CD14-positive monocyte (primary cell): Measurements from ENCODE around the gene TUBAL3. TPM values are rescaled to one million over a fixed set of nuclear protein-coding genes. Genes with fewer than 3 reads are reported as not detected.
A peak's percentile ranks its signal among the peaks of the same experiment; 100 is the strongest.

ENCODE experiments used
- DNase-seq, 3 donors: peaks; one replicate each; pipeline ENCODE4 v3.0.0-alpha.2; 2011 to 2022
- H2AFZ ChIP-seq: 2 replicates; pipeline ENCODE4 v1.6.0; 2012; ENCODE audit warnings: mild to moderate bottlenecking, low read depth, low read length, inconsistent platforms; ENCODE audit not compliant: insufficient read depth, poor library complexity, severe bottlenecking
- H3K27ac ChIP-seq, 2 donors: 1 replicate in 1 of 2; 2 replicates in 1 of 2; pipeline ENCODE4 v1.5.1; 2012 to 2013; ENCODE audit warnings: low read length in 2 of 2, control low read depth in 1 of 2, inconsistent platforms in 1 of 2, low read depth in 1 of 2, mild to moderate bottlenecking in 1 of 2
- H3K27me3 ChIP-seq, 2 donors: one replicate each; pipeline versions ENCODE4 v1.6.0 to v1.6.1; 2011 to 2013; ENCODE audit warnings: low read length in 2 of 2; ENCODE audit not compliant: control insufficient read depth in 2 of 2, insufficient read depth in 2 of 2
- H3K36me3 ChIP-seq, 2 donors: replicated peaks in 1 of 2; 1 replicate in 1 of 2; 2 replicates in 1 of 2; pipeline versions ENCODE4 v1.5.1 to v1.6.1; 2012 to 2013; ENCODE audit warnings: low read length in 2 of 2, control low read depth in 1 of 2, inconsistent platforms in 1 of 2, mild to moderate bottlenecking in 1 of 2; ENCODE audit not compliant: insufficient read depth in 2 of 2, control insufficient read depth in 1 of 2
- H3K4me1 ChIP-seq, 2 donors: 1 replicate in 1 of 2; 2 replicates in 1 of 2; pipeline versions ENCODE4 v1.5.1 to v1.6.1; 2012 to 2013; ENCODE audit warnings: low read length in 2 of 2, control low read depth in 1 of 2, inconsistent platforms in 1 of 2, mild to moderate bottlenecking in 1 of 2, moderate library complexity in 1 of 2; ENCODE audit not compliant: insufficient read depth in 2 of 2, control insufficient read depth in 1 of 2
- H3K4me2 ChIP-seq: replicated peaks from 2 replicates; pipeline ENCODE3; 2012; ENCODE audit warnings: low read length, moderate library complexity, mild to moderate bottlenecking; ENCODE audit not compliant: poor library complexity, severe bottlenecking; ENCODE audit errors: extremely low read depth
- H3K4me3 ChIP-seq, 3 experiments: fragments of 200-600 bp in 1 of 3; sonication (generic) in 1 of 3; replicated peaks in 1 of 3; 1 replicate in 2 of 3; 2 replicates in 1 of 3; pipeline ENCODE4 v1.5.1; 2011 to 2013; ENCODE audit warnings: low read length in 3 of 3, mild to moderate bottlenecking in 3 of 3, control low read depth in 2 of 3, low read depth in 2 of 3, inconsistent platforms in 1 of 3, moderate library complexity in 1 of 3
- H3K79me2 ChIP-seq: 2 replicates; pipeline ENCODE4 v1.6.0; 2012; ENCODE audit warnings: mild to moderate bottlenecking, control low read depth, inconsistent platforms, low read length, moderate library complexity; ENCODE audit not compliant: insufficient read depth
- H3K9ac ChIP-seq: 2 replicates; pipeline ENCODE4 v1.6.0; 2017; ENCODE audit warnings: low read length, mild to moderate bottlenecking; ENCODE audit not compliant: insufficient read depth, poor library complexity, severe bottlenecking
- H3K9me3 ChIP-seq, 2 donors: replicated peaks in 1 of 2; 1 replicate in 1 of 2; 2 replicates in 1 of 2; pipeline versions ENCODE4 v1.5.1 to v1.6.1; 2012 to 2013; ENCODE audit warnings: low read length in 2 of 2, control low read depth in 1 of 2; ENCODE audit not compliant: control insufficient read depth in 1 of 2, insufficient read depth in 1 of 2
- H4K20me1 ChIP-seq: 2 replicates; pipeline ENCODE4 v1.6.0; 2012; ENCODE audit warnings: mild to moderate bottlenecking, low read length, control low read depth, moderate library complexity; ENCODE audit not compliant: insufficient read depth
- H3K27ac Mint-ChIP-seq, 7 donors: one replicate each; pipeline ENCODE4 v1.8.0; 2020; ENCODE audit warnings: mild to moderate bottlenecking in 7 of 7, mixed read lengths in 7 of 7, moderate library complexity in 6 of 7, inconsistent platforms in 2 of 7
- H3K27me3 Mint-ChIP-seq, 3 donors: one replicate each; pipeline ENCODE4 v1.8.0; 2021 to 2022; ENCODE audit warnings: low read depth in 3 of 3, mild to moderate bottlenecking in 3 of 3, mixed read lengths in 3 of 3, moderate library complexity in 3 of 3, inconsistent platforms in 1 of 3
- H3K36me3 Mint-ChIP-seq, 2 donors: one replicate each; pipeline ENCODE4 v1.8.0; 2020; ENCODE audit warnings: mixed read lengths in 2 of 2, inconsistent platforms in 1 of 2, mild to moderate bottlenecking in 1 of 2
- H3K4me1 Mint-ChIP-seq: one replicate; pipeline ENCODE4 v1.8.0; 2020; ENCODE audit warnings: mild to moderate bottlenecking, mixed read lengths
- H3K4me3 Mint-ChIP-seq, 2 donors: one replicate each; pipeline ENCODE4 v1.8.0; 2020; ENCODE audit warnings: mild to moderate bottlenecking in 2 of 2, mixed read lengths in 2 of 2, moderate library complexity in 1 of 2
- H3K9me3 Mint-ChIP-seq, 7 donors: one replicate each; pipeline ENCODE4 v1.8.0; 2020 to 2022; ENCODE audit warnings: mixed read lengths in 7 of 7, mild to moderate bottlenecking in 6 of 7, moderate library complexity in 6 of 7, inconsistent platforms in 2 of 7
- WGBS: methylation state at CpG from one replicate; pipeline ENCODE4 v1.1.5; 2013; ENCODE audit warnings: missing lambda C conversion rate; ENCODE audit not compliant: insufficient coverage; 5-methylcytosine and 5-hydroxymethylcytosine counted together
- intact Hi-C, 2 donors: fragments of 100-400 bp; cut with micrococcal nuclease; formaldehyde crosslinking; loops; one replicate each; pipeline versions ENCODE4 v1.15.0 to v1.15.1; 2023
- polyA plus RNA-seq, 3 donors: library from polyadenylated mRNA; depleted of rRNA in 1 of 3; unstranded in 2 of 3; stranded (reverse) in 1 of 3; fragments of 300-500 nt in 2 of 3; fragments of >200 nt in 1 of 3; fragmentation: Illumina TruSeq in 2 of 3; gene quantifications; 1 replicate in 2 of 3; 2 replicates in 1 of 3; pipeline ENCODE4 v1.2.3, GENCODE V29; 2012 to 2021
- TF ChIP-seq, protein P1 (sequence below): fragments of 200-600 bp; IDR thresholded peaks from one replicate; pipeline ENCODE4 v1.8.0; 2022; ENCODE audit warnings: antibody characterized with exemption, mild to moderate bottlenecking

TUBAL3 gene
- polyA plus RNA-seq, 3 donors: not detected

DNA sequence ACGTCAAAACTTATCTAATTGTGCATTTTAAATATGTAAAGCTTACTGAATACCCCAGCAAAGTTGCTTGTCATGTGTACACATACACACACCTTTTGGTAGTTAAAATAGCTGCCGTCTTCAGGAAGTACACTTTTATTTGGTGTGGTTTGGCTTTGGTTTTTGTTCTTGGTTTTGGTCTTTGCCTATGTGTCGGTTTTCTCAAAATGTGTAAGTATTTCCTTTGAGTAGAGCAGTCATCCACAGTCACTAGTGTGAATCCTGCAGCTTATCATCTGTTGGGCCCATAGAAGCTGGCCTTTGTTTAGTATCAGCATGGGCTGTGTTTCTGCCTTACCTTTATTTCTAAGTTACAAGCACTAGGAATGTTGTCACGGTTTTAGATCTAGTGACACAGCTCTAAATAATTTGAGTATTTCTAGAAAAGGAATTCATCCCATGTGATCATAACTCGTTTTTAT lies 43.0 kb upstream of the TUBAL3 start:
- H3K27ac ChIP-seq: no peak overlapping the region
- no peaks in the 10 kb centered on the region for H3K9me3 Mint-ChIP-seq
- no peak for DNase-seq
- H3K27me3 ChIP-seq: no peaks in the 10 kb centered on the region
- peak overlapping the region in 1 of 3 experiments; percentile 15 for H3K4me3 ChIP-seq
- peaks cover 6 to 13% of the 10 kb centered on the region in 2 donors for H3K4me1 ChIP-seq
- intact Hi-C loops: no loop called here
- peaks cover 4 to 5% of the 10 kb centered on the region in 2 donors for H3K36me3 ChIP-seq
- no peaks in the 10 kb centered on the region for H4K20me1 ChIP-seq
- peak overlapping the region; percentile 16 for H3K4me2 ChIP-seq
- no CpG with 5 or more reads among the region's 5 CpGs for WGBS
- TF ChIP-seq, protein P1, sequence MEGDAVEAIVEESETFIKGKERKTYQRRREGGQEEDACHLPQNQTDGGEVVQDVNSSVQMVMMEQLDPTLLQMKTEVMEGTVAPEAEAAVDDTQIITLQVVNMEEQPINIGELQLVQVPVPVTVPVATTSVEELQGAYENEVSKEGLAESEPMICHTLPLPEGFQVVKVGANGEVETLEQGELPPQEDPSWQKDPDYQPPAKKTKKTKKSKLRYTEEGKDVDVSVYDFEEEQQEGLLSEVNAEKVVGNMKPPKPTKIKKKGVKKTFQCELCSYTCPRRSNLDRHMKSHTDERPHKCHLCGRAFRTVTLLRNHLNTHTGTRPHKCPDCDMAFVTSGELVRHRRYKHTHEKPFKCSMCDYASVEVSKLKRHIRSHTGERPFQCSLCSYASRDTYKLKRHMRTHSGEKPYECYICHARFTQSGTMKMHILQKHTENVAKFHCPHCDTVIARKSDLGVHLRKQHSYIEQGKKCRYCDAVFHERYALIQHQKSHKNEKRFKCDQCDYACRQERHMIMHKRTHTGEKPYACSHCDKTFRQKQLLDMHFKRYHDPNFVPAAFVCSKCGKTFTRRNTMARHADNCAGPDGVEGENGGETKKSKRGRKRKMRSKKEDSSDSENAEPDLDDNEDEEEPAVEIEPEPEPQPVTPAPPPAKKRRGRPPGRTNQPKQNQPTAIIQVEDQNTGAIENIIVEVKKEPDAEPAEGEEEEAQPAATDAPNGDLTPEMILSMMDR: no peak
- H3K27ac Mint-ChIP-seq: peak overlapping the region in 1 of 7 donors; percentile 33
- peaks cover 19% of the 10 kb centered on the region for H3K4me1 Mint-ChIP-seq
- no peak overlapping the region for H3K9ac ChIP-seq
- H3K4me3 Mint-ChIP-seq: peak overlapping the region in 1 of 2 donors; percentile 37
- peaks cover 4% of the 10 kb centered on the region for H3K79me2 ChIP-seq
- peaks cover 6 to 10% of the 10 kb centered on the region in 2 donors for H3K36me3 Mint-ChIP-seq
- no peaks in the 10 kb centered on the region for H3K9me3 ChIP-seq
- H3K27me3 Mint-ChIP-seq: peaks cover 0 to 3% (median 0%) of the 10 kb centered on the region in 3 donors
- peak overlapping the region; percentile 49 for H2AFZ ChIP-seq

- H3K4me2 ChIP-seq: peak overlapping the region; percentile 75
- no peak overlapping the region for H3K9ac ChIP-seq
- H3K27ac Mint-ChIP-seq: peak overlapping the region in 1 of 7 donors; percentile 31
- H3K9me3 Mint-ChIP-seq: no peaks in the 10 kb centered on the region
- peak overlapping the region; percentile 84 for H2AFZ ChIP-seq
- no CpG with 5 or more reads among the region's 3 CpGs for WGBS
- H3K4me3 Mint-ChIP-seq: peak overlapping the region; percentile 84 to 93
- peaks cover 0 to 4% of the 10 kb centered on the region in 2 donors for H3K36me3 Mint-ChIP-seq
- TF ChIP-seq, protein P1: no peak
- peak overlapping the region; percentile 45 to 72 (median 48) for H3K4me3 ChIP-seq
- peaks cover 4% of the 10 kb centered on the region for H3K79me2 ChIP-seq
- H3K27ac ChIP-seq: no peak overlapping the region
- peaks cover 19% of the 10 kb centered on the region for H3K4me1 Mint-ChIP-seq
- H3K4me1 ChIP-seq: peaks cover 6 to 13% of the 10 kb centered on the region in 2 donors
- no peaks in the 10 kb centered on the region for H3K27me3 ChIP-seq
- no peaks in the 10 kb centered on the region for H3K36me3 ChIP-seq
- intact Hi-C loops: no loop called here
- no peak for DNase-seq
- no peaks in the 10 kb centered on the region for H3K9me3 ChIP-seq
- peaks cover 0 to 3% (median 0%) of the 10 kb centered on the region in 3 donors for H3K27me3 Mint-ChIP-seq
- no peaks in the 10 kb centered on the region for H4K20me1 ChIP-seq
Observed at GRCh38 chr10:5447056-5447455, 42.4 kb upstream of the TUBAL3 start.
